K562 (cell line): ENCODE results near the gene TRUB2. TPM values are rescaled to one million over a fixed set of nuclear protein-coding genes. Genes with fewer than 3 reads are reported as not detected.

ENCODE experiments used
- ATAC-seq: fragments of 200-7000 bp; cut with Tn5 transposase; 3 replicates; pipeline ENCODE4 v1.9.1; 2020; ENCODE audit warnings: moderate library complexity
- BruUV-seq: library from RNA; stranded (reverse); fragments of 400-500 nt; replicated peaks from 2 replicates; lab custom pipeline; 2021; lab: Mats Ljungman, UMichigan
- CTCF ChIA-PET: fragments of 300-600 bp; formaldehyde crosslinking; extraction: SDS; loops from one replicate; lab custom pipeline; 2021; ENCODE audit warnings: low intra/inter-chr PET ratio; lab: Yijun Ruan, JAX
- POLR2A ChIA-PET: fragments of 300-600, 350-650 bp; sonication (Branson Sonifier 250); formaldehyde crosslinking; extraction: SDS; loops from one replicate; lab custom pipeline; 2021; ENCODE audit warnings: antibody characterized with exemption, inconsistent platforms; lab: Yijun Ruan, JAX
- DNase-seq, 4 experiments: peaks; one replicate each; pipeline versions ENCODE4 v3.0.0 to v3.0.0-alpha.2; 2011 to 2018; ENCODE audit warnings: low spot score in 3 of 4, mixed read lengths in 3 of 4; ENCODE audit errors: extremely low read depth in 1 of 4
- FAIRE-seq: peaks from 2 replicates; lab custom pipeline; 2011; peaks lifted over from hg19 to GRCh38; lab: Jason Lieb, UNC
- H2AFZ ChIP-seq: 2 replicates; pipeline ENCODE4 v1.6.0; 2011; ENCODE audit warnings: low read depth, low read length, control low read depth, inconsistent platforms
- H3K27ac ChIP-seq: fragments of 200-600 bp; 3 replicates; pipeline ENCODE4 v1.8.0; 2011; ENCODE audit warnings: low read depth, mild to moderate bottlenecking, control low read depth, inconsistent platforms, low read length, moderate library complexity, mixed read lengths; ENCODE audit errors: extremely low read depth
- H3K27me3 ChIP-seq, 2 experiments: fragments of 300-600 bp in 1 of 2; 2 replicates in 1 of 2; 3 replicates in 1 of 2; pipeline versions ENCODE4 v1.6.0 to v1.8.0; 2011; ENCODE audit warnings: inconsistent platforms in 2 of 2, low read length in 2 of 2, mild to moderate bottlenecking in 1 of 2, mixed read lengths in 1 of 2, moderate library complexity in 1 of 2; ENCODE audit not compliant: control insufficient read depth in 2 of 2, insufficient read depth in 2 of 2
- H3K36me3 ChIP-seq: fragments of 300-600 bp; 3 replicates; pipeline ENCODE4 v1.8.0; 2011; ENCODE audit warnings: mild to moderate bottlenecking, low read length, inconsistent platforms; ENCODE audit not compliant: control insufficient read depth, insufficient read depth
- H3K4me1 ChIP-seq, 2 experiments: fragments of 200-600 bp in 1 of 2; replicated peaks in 1 of 2; 2 replicates in 1 of 2; 3 replicates in 1 of 2; pipeline versions ENCODE4 v1.5.1 to v1.8.0; 2011; ENCODE audit warnings: inconsistent platforms in 2 of 2, low read length in 2 of 2, mild to moderate bottlenecking in 1 of 2, mixed read lengths in 1 of 2, moderate library complexity in 1 of 2; ENCODE audit not compliant: control insufficient read depth in 2 of 2, insufficient read depth in 2 of 2
- H3K4me2 ChIP-seq: 2 replicates; pipeline ENCODE4 v1.6.1; 2011; ENCODE audit warnings: low read length, control low read depth, inconsistent platforms, mixed read lengths; ENCODE audit not compliant: insufficient read depth
- H3K4me3 ChIP-seq: fragments of 200-600 bp; sonication (generic), shearing (Covaris generic); 2 replicates; pipeline ENCODE4 v1.5.1; 2016; ENCODE audit warnings: control low read depth, inconsistent platforms
- H3K79me2 ChIP-seq: fragments of 200-600 bp; 3 replicates; pipeline ENCODE4 v1.8.0; 2011; ENCODE audit warnings: low read length, inconsistent platforms; ENCODE audit not compliant: control insufficient read depth, insufficient read depth
- H3K9ac ChIP-seq, 2 experiments: 2 replicates each; pipeline versions ENCODE4 v1.6.0 to v1.6.1; 2011; ENCODE audit warnings: low read depth in 2 of 2, low read length in 2 of 2, control low read depth in 1 of 2, inconsistent platforms in 1 of 2, mild to moderate bottlenecking in 1 of 2, mixed read lengths in 1 of 2; ENCODE audit not compliant: insufficient read depth in 1 of 2
- H3K9me1 ChIP-seq: one replicate; pipeline ENCODE4 v1.6.0; 2011; ENCODE audit warnings: inconsistent platforms, mild to moderate bottlenecking, low read length, moderate library complexity; ENCODE audit not compliant: control insufficient read depth, insufficient read depth
- H3K9me3 ChIP-seq: replicated peaks from 2 replicates; pipeline ENCODE4 v1.5.1; 2011; ENCODE audit warnings: low read depth, low read length, inconsistent platforms; ENCODE audit not compliant: control insufficient read depth, insufficient read depth
- H4K20me1 ChIP-seq: replicated peaks from 2 replicates; pipeline ENCODE4 v1.6.1; 2011; ENCODE audit warnings: low read length, inconsistent platforms, mixed read lengths; ENCODE audit not compliant: control insufficient read depth, insufficient read depth
- FOXA1 ChIP-seq: fragments of 450-650 bp; IDR thresholded peaks from 2 replicates; pipeline ENCODE4 v1.6.1; 2016; ENCODE audit warnings: mild to moderate bottlenecking, borderline replicate concordance
- MXD1 ChIP-seq: fragments of 250-450 bp; sonication (Bioruptor Pico); IDR thresholded peaks from 2 replicates; pipeline ENCODE4 v1.8.0; 2021; ENCODE audit warnings: borderline replicate concordance, mild to moderate bottlenecking, moderate library complexity; ENCODE audit not compliant: poor library complexity, severe bottlenecking
- POLR2G ChIP-seq: fragments of 200-400 bp; formaldehyde crosslinking; IDR thresholded peaks from 2 replicates; pipeline ENCODE4 v1.6.1; 2017; ENCODE audit warnings: low read depth, mild to moderate bottlenecking, antibody characterized with exemption, low read length, moderate library complexity
- ZBTB26 ChIP-seq: fragments of 450-650 bp; formaldehyde crosslinking; IDR thresholded peaks from 2 replicates; pipeline ENCODE4 v1.4.0; 2022; ENCODE audit warnings: missing genetic modification characterization
- WGBS: fragments of 100-300 bp; shearing (Covaris generic); methylation state at CpG from one replicate; pipeline ENCODE4 v1.1.6; 2016; ENCODE audit warnings: low coverage, mixed read lengths; ENCODE audit not compliant: insufficient coverage; ENCODE audit errors: missing lambda C conversion rate; 5-methylcytosine and 5-hydroxymethylcytosine counted together
- in situ Hi-C: fragments of 300-500 bp; cut with MboI; formaldehyde crosslinking; loops from 4 replicates; pipeline ENCODE4 v1.15.0; 2018; ENCODE audit warnings: inconsistent platforms, mixed read lengths
- intact Hi-C: fragments of 100-400 bp; cut with micrococcal nuclease; formaldehyde crosslinking; loops from 2 replicates; pipeline ENCODE4 v1.14.2; 2022
- polyA plus RNA-seq, 8 experiments: library from polyadenylated mRNA; depleted of rRNA in 4 of 8; stranded (reverse) in 5 of 8; unstranded in 3 of 8; fragments of >200 nt; fragmentation: Nextera tagmentation in 2 of 8; fragmentation: Illumina TruSeq in 1 of 8; extraction: Ambion mirVana in 2 of 8; extraction: Trizol in 1 of 8; gene quantifications; 2 replicates each; pipeline versions ENCODE4 v1.2.1 to v1.2.3, GENCODE V29; 2011 to 2014; ENCODE audit warnings: inconsistent platforms in 1 of 8, missing spikeins in 1 of 8
- total RNA-seq, 7 experiments: library from RNA; depleted of rRNA in 6 of 7; stranded (reverse); fragments of >200 nt in 6 of 7; fragmentation: Illumina TruSeq in 2 of 7; extraction: Trizol in 2 of 7; gene quantifications; 2 replicates each; pipeline versions ENCODE4 v1.2.1 to v1.2.3, GENCODE V29; 2011 to 2021; ENCODE audit warnings: low replicate concordance in 1 of 7

Gene TRUB2
- total and polyA plus RNA-seq, 9 of the 15 experiments (the other 6 are each of a cell fraction or from before 2014, with no cell fraction given): 9.3 to 110 (median 63.0) TPM

- POLR2A ChIA-PET: no interaction called here
- intact Hi-C loops (no loop called here), in situ Hi-C loops (loop anchor here (25.0 kb wide), 1 partner anchor 593 kb away; no protein-coding TSS in a partner anchor)
- Histone ChIP-seq H3K27me3 (no peaks in the 10 kb centered on the region), H3K9me3 (no peaks in the 10 kb centered on the region), H3K4me2 (no peak overlapping the region), H3K36me3 (peaks cover 25% of the 10 kb centered on the region; the same call in 2 of the 3 replicates), H3K9me1 (no peaks in the 10 kb centered on the region), H3K4me3 (no peak overlapping the region), H3K27ac (no peak overlapping the region), H3K9ac (peak overlapping the region in 1 of 2 experiments; percentile 48; a peak in 2 of 4 replicates), H4K20me1 (no peaks in the 10 kb centered on the region), H3K79me2 (no peaks in the 10 kb centered on the region), H3K4me1 (peaks cover 0 to 15% of the 10 kb centered on the region in 2 experiments; a peak in 2 of 5 replicates), H2AFZ (no peak overlapping the region)
- CTCF ChIA-PET: no interaction called here
- ATAC-seq: no peak
- no peak for DNase-seq
- no TSS peak for BruUV-seq
- WGBS: 91% methylated on average over 19 of the region's 19 CpGs
- TF ChIP-seq POLR2G (0 out of 2 replicates have a peak, but pooled peaks have one; percentile 26), FOXA1 (no peak), MXD1 (CRISPR knock-in tag) (no peak), ZBTB26 (CRISPR knock-in tag) (no peak)
- no peak for FAIRE-seq
Measured at GRCh38 chr9:128355451-128355850, 33.2 kb upstream of the TRUB2 start.
